ENCODE measurements around the gene CLDN11. TPM values are rescaled to one million over a fixed set of nuclear protein-coding genes. Genes with fewer than 3 reads are reported as not detected.
A peak's percentile ranks its signal among the peaks of the same experiment; 100 is the strongest.

Gene CLDN11
- total and polyA plus RNA-seq, 10 of the 15 experiments (the other 5 are each of a cell fraction or from before 2014, with no cell fraction given), result 0.15 TPM; not detected in 9

DNA sequence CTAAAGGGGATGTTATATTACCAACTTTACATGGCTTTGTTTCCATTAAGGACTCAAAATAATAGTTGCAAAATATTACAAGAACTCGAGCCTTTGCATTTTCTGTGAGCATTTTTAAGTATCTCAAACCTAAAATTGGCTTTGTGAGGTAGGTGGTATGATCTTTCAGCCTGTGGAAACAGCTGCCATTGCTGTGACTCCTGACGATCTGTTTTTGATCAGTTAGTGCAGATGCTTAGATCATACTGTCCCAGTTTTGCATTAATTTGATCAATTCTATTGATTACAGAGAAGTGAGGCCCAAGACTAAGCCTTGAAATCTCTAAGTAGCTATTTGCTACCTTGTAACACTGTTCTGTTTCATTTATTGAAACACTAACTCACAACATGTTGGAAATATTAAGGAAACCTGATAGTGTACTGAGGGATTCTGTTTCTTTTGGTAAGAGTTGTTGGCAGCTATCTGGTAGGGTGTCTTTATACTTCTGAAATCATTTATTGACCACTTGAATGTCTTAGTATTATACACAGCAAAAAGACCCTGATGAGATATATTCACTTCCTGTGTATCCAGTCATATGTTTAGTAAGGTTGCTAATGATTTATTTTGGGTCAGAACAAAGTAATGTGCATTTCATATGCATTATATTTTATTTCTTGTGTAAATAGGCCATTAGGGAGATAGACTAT lies 46.3 kb upstream of the CLDN11 start:
- ChIA-PET SMC1A (ENCODE audit: uncharacterized antibody, unreplicated experiment) (interaction anchor here (1.0 kb wide), 1 partner anchor 11 kb away, joined by 5 read pairs; no protein-coding TSS in a partner anchor), RAD21 (ENCODE audit: unreplicated experiment) (no interaction called here), CTCF (no interaction called here), POLR2A (interaction anchor here (0.5 kb wide), 1 partner anchor 96 kb away, joined by 5 read pairs; no protein-coding TSS in a partner anchor)
- ATAC-seq (peak; percentile 53), FAIRE-seq (peak; percentile 23), DNase-seq (ENCODE audit: low read depth, low spot score) (no peak)
- Histone ChIP-seq H4K20me1 (ENCODE audit: control insufficient read depth, insufficient read depth) (no peaks in the 10 kb centered on the region), H3K27ac (ENCODE audit: control insufficient read depth, insufficient read depth) (no peak overlapping the region), H3K9ac (ENCODE audit: control insufficient read depth, insufficient read depth, low read length) (no peak overlapping the region), H3K36me3 (ENCODE audit: control insufficient read depth in 2 of 2, insufficient read depth in 2 of 2, low read length in 1 of 2) (no peaks in the 10 kb centered on the region), H3K9me3 (replicated peaks; ENCODE audit: control insufficient read depth, insufficient read depth, low read length) (no peaks in the 10 kb centered on the region), H3K4me1 (ENCODE audit: control insufficient read depth, insufficient read depth, low read length) (peaks cover 8% of the 10 kb centered on the region), H3K4me2 (ENCODE audit: control insufficient read depth, insufficient read depth) (no peak overlapping the region), H3K27me3 (replicated peaks in 1 of 2; ENCODE audit: control insufficient read depth in 2 of 2, insufficient read depth in 2 of 2, low read length in 1 of 2) (no peaks in the 10 kb centered on the region), H3K4me3 (no peak overlapping the region), H3K79me2 (ENCODE audit: control insufficient read depth, insufficient read depth, low read length) (peaks cover 5% of the 10 kb centered on the region), H2AFZ (ENCODE audit: control insufficient read depth, low read depth, low read length) (peak overlapping the region; percentile 9; the same call in 1 of the 2 replicates)
- BruUV-seq (replicated peaks), result no TSS peak
- TF ChIP-seq STAT1 (conservative IDR thresholded peaks at IDR 0.05), result no peak
- WGBS (ENCODE audit: insufficient coverage, insufficient replicate concordance, low lambda C conversion rate, missing lambda C conversion rate), result 79% methylated on average over 2 of the region's 2 CpGs
- in situ Hi-C loops (cut with MboI), result no loop called here
- intact Hi-C loops (cut with micrococcal nuclease; ENCODE audit: unreplicated experiment), result no loop called here

- ChIA-PET SMC1A (ENCODE audit: uncharacterized antibody, unreplicated experiment) (interaction anchor here (0.7 to 2.3 kb wide), 5 partner anchors 9 to 453 kb away, joined by 3 to 8 read pairs (median 4); no protein-coding TSS in a partner anchor), RAD21 (ENCODE audit: unreplicated experiment) (interaction anchor here (0.7 kb wide), 1 partner anchor 29 kb away, joined by 3 read pairs; no protein-coding TSS in a partner anchor), CTCF (interaction anchor here (0.6 to 2.8 kb wide), 5 partner anchors 14 to 428 kb away, joined by 3 to 10 read pairs (median 3); no protein-coding TSS in a partner anchor), POLR2A (no interaction called here)
- Histone ChIP-seq H3K27me3 (replicated peaks in 1 of 2; ENCODE audit: control insufficient read depth in 2 of 2, insufficient read depth in 2 of 2, low read length in 1 of 2) (no peaks in the 10 kb centered on the region), H3K27ac (ENCODE audit: control insufficient read depth, insufficient read depth) (no peak overlapping the region), H4K20me1 (ENCODE audit: control insufficient read depth, insufficient read depth) (no peaks in the 10 kb centered on the region), H3K79me2 (ENCODE audit: control insufficient read depth, insufficient read depth, low read length) (no peaks in the 10 kb centered on the region), H3K4me1 (ENCODE audit: control insufficient read depth, insufficient read depth, low read length) (no peaks in the 10 kb centered on the region), H2AFZ (ENCODE audit: control insufficient read depth, low read depth, low read length) (no peak overlapping the region), H3K4me3 (no peak overlapping the region), H3K4me2 (ENCODE audit: control insufficient read depth, insufficient read depth) (no peak overlapping the region), H3K36me3 (ENCODE audit: control insufficient read depth in 2 of 2, insufficient read depth in 2 of 2, low read length in 1 of 2) (peaks cover 0 to 16% of the 10 kb centered on the region in 2 experiments), H3K9me3 (replicated peaks; ENCODE audit: control insufficient read depth, insufficient read depth, low read length) (peaks cover 2% of the 10 kb centered on the region; the same call in 1 of the 3 replicates), H3K9ac (ENCODE audit: control insufficient read depth, insufficient read depth, low read length) (no peak overlapping the region)
- DNase-seq (ENCODE audit: low read depth, low spot score), result no peak
- BruUV-seq (replicated peaks), result no TSS peak
- ATAC-seq, result no peak; the same call in 2 of the 3 replicates
- intact Hi-C loops (cut with micrococcal nuclease; ENCODE audit: unreplicated experiment), result no loop called here
- FAIRE-seq, result no peak
- 94% methylated on average over 1 of the region's 1 CpG for whole genome bisulfite sequencing (ENCODE audit: insufficient coverage, insufficient replicate concordance, low lambda C conversion rate, missing lambda C conversion rate)
- in situ Hi-C loops (cut with MboI), result no loop called here
- TF ChIP-seq CEBPZ (IDR thresholded peaks at IDR 0.05; ENCODE audit: low read depth, low read length), result no peak
- TF ChIP-seq SREBF2 (IDR thresholded peaks at IDR 0.05; ENCODE audit: low read length), result no peak
- no peak for TF ChIP-seq NFIC (IDR thresholded peaks at IDR 0.05; ENCODE audit: low read depth, low read length)
- TF ChIP-seq MYC (IDR thresholded peaks at IDR 0.05; ENCODE audit: insufficient read depth, insufficient read length, insufficient replicate concordance, low read length, severe bottlenecking), result no peak
- TF ChIP-seq CBX5 (IDR thresholded peaks at IDR 0.05; ENCODE audit: low read depth), result no peak
- no peak for TF ChIP-seq PKNOX1 (IDR thresholded peaks at IDR 0.05)
- TF ChIP-seq, protein P1, sequence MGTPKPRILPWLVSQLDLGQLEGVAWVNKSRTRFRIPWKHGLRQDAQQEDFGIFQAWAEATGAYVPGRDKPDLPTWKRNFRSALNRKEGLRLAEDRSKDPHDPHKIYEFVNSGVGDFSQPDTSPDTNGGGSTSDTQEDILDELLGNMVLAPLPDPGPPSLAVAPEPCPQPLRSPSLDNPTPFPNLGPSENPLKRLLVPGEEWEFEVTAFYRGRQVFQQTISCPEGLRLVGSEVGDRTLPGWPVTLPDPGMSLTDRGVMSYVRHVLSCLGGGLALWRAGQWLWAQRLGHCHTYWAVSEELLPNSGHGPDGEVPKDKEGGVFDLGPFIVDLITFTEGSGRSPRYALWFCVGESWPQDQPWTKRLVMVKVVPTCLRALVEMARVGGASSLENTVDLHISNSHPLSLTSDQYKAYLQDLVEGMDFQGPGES (IDR thresholded peaks at IDR 0.05), result no peak
- TF ChIP-seq ZNF274 (IDR thresholded peaks at IDR 0.05; ENCODE audit: insufficient read depth, insufficient read length), result no peak
- TF ChIP-seq FOXK2 (IDR thresholded peaks at IDR 0.05), result no peak
These were observed 35.1 kb upstream of the CLDN11 start for GRCh38 chr3:170383567-170383966.
